Esophagus squamous epithelium (tissue), 4 donors: ENCODE measurements around the gene DGCR6.
"Not testable (repeated sequence)": the region's sequence is repeated elsewhere in the genome, so short reads cannot be mapped to it uniquely, and the experiment has no call there.

Experiments used
- POLR2A ChIP-seq, 4 donors: fragments of 450-650 bp; IDR thresholded peaks; one replicate each; pipeline ENCODE4 v1.6.1; 2017; ENCODE audit warnings: antibody characterized with exemption in 4 of 4, mild to moderate bottlenecking in 4 of 4, moderate library complexity in 3 of 4
- TF ChIP-seq, protein P1 (sequence below), 6 experiments: fragments of 450-650 bp in 4 of 6; fragments of 200-600 bp in 2 of 6; sonication (generic) in 2 of 6; IDR thresholded peaks; one replicate each; pipeline ENCODE4 v1.5.1; 2016 to 2019; ENCODE audit warnings: antibody characterized with exemption in 6 of 6, mild to moderate bottlenecking in 4 of 6, moderate library complexity in 4 of 6

DNA sequence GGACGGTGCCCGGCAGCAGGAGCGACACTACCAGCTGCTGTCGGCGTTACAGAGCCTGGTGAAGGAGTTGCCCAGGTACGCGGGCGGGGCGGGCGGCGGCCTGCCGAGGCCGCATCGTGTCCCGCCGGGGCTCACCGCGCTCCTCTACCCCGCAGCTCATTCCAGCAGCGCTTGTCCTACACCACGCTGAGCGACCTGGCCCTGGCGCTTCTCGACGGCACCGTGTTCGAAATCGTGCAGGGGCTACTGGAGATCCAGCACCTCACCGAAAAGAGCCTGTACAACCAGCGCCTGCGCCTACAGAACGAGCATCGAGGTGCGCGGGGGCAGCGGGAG is 258 bp downstream of the DGCR6 start:
- TF ChIP-seq, protein P1, sequence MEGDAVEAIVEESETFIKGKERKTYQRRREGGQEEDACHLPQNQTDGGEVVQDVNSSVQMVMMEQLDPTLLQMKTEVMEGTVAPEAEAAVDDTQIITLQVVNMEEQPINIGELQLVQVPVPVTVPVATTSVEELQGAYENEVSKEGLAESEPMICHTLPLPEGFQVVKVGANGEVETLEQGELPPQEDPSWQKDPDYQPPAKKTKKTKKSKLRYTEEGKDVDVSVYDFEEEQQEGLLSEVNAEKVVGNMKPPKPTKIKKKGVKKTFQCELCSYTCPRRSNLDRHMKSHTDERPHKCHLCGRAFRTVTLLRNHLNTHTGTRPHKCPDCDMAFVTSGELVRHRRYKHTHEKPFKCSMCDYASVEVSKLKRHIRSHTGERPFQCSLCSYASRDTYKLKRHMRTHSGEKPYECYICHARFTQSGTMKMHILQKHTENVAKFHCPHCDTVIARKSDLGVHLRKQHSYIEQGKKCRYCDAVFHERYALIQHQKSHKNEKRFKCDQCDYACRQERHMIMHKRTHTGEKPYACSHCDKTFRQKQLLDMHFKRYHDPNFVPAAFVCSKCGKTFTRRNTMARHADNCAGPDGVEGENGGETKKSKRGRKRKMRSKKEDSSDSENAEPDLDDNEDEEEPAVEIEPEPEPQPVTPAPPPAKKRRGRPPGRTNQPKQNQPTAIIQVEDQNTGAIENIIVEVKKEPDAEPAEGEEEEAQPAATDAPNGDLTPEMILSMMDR (IDR thresholded peaks at IDR 0.05), result not testable (repeated sequence)
- TF ChIP-seq POLR2A (IDR thresholded peaks at IDR 0.05), result not testable (repeated sequence)
